ENCODE measurements around the gene NAPEPLD. TPM values are rescaled to one million over a fixed set of nuclear protein-coding genes. Genes with fewer than 3 reads are reported as not detected.

The NAPEPLD gene
- total RNA-seq, 2 donors from 2014 or later: 11.2 to 12.9 TPM

DNA sequence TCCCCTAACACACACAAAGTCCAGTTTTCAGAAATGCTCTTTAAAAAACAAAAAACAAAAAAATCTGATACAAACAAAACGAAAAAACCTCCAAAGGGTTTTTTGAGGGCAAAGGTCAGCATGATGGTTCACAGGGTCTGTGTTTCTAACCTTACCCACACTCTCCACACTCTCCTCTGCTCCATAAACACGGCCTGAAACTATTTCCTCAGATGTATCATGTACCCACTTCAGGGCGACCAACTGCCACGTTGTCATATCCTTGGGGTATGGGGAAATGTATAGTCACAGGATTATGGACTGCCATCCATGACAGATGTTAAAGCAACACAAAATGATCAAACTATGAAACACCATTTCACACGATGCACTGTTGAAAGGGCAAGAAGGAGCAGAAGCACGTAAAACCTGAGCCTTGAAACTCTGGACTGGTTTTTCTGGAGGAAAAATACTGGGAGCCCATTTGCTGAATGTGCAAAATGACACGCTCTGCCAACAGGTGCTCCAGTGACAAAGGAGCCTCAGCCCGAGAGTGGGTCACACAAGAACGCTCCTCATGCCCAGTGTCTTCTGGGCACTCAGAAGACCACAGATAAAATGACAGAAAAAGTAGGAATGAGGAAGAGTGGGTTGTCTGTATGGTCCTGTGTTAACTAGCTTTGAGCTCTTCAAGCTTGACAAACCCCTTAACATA is 15.8 kb downstream of the NAPEPLD start:
- intact Hi-C loops (cut with DNase I): no loop called here
- DNase-seq (no peak), ATAC-seq (no peak)
- Histone ChIP-seq H3K9me3 (no peaks in the 10 kb centered on the region), H3K27ac (no peak overlapping the region), H3K4me1 (peaks cover 19% of the 10 kb centered on the region), H3K4me3 (no peak overlapping the region), H3K36me3 (replicated peaks in 1 of 2; ENCODE audit: insufficient read depth in 1 of 2, low read depth in 2 of 2) (peaks cover 0 to under 1% of the 10 kb centered on the region in 2 donors), H3K27me3 (no peaks in the 10 kb centered on the region)
- TF ChIP-seq POLR2A (IDR thresholded peaks at IDR 0.05): no peak
- TF ChIP-seq, protein P1, sequence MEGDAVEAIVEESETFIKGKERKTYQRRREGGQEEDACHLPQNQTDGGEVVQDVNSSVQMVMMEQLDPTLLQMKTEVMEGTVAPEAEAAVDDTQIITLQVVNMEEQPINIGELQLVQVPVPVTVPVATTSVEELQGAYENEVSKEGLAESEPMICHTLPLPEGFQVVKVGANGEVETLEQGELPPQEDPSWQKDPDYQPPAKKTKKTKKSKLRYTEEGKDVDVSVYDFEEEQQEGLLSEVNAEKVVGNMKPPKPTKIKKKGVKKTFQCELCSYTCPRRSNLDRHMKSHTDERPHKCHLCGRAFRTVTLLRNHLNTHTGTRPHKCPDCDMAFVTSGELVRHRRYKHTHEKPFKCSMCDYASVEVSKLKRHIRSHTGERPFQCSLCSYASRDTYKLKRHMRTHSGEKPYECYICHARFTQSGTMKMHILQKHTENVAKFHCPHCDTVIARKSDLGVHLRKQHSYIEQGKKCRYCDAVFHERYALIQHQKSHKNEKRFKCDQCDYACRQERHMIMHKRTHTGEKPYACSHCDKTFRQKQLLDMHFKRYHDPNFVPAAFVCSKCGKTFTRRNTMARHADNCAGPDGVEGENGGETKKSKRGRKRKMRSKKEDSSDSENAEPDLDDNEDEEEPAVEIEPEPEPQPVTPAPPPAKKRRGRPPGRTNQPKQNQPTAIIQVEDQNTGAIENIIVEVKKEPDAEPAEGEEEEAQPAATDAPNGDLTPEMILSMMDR (IDR thresholded peaks at IDR 0.05): no peak
- 79 to 80% methylated on average over 9 of the region's 9 CpGs for WGBS, 2 donors

DNA sequence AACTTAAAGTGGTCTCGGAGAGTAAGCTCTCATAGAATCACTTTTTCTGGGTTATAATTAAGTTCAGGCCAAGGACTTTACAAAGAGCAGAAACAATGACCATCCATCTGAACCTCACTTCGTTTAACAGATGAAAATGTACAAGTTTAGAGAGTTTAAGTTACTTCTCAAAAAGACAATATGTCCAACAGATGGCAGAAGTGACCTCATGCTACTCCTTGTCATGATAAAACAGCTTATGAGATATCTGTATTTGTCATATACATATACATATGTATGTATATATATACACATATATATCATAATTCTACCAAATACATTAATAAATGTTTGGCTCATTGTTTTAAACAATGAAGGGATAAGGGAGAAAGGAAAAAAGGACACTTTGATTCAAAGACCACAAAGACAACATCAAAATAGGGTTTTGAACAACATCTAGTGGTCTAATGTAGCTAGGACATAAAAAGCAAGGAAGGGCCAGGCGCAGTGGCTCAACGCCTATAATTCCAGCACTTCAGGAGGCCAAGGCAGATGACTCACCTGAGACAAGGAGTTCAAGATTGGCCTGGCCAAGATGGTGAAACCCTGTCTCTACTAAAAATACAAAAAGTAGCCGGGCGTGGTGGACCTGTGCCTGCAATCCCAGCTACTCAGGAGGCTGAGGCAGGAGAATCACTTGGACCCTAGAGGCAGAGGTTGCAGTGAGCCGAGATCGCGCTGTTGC is 17.8 kb downstream of the NAPEPLD start:
- TF ChIP-seq, protein P1 (IDR thresholded peaks at IDR 0.05): no peak
- TF ChIP-seq POLR2A (IDR thresholded peaks at IDR 0.05): no peak
- peaks cover 0 to 2% of the 10 kb centered on the region in 2 donors for H3K36me3 ChIP-seq (replicated peaks in 1 of 2; ENCODE audit: insufficient read depth in 1 of 2, low read depth in 2 of 2)
- H3K4me3 ChIP-seq: no peak overlapping the region
- no peaks in the 10 kb centered on the region for H3K9me3 ChIP-seq
- peaks cover 19% of the 10 kb centered on the region for H3K4me1 ChIP-seq
- WGBS, 2 donors: 76 to 83% methylated on average over 9 of the region's 9 CpGs
- DNase-seq: no peak
- H3K27ac ChIP-seq: no peak overlapping the region
- no peaks in the 10 kb centered on the region for H3K27me3 ChIP-seq
- intact Hi-C loops (cut with DNase I): no loop called here
- ATAC-seq: no peak

DNA sequence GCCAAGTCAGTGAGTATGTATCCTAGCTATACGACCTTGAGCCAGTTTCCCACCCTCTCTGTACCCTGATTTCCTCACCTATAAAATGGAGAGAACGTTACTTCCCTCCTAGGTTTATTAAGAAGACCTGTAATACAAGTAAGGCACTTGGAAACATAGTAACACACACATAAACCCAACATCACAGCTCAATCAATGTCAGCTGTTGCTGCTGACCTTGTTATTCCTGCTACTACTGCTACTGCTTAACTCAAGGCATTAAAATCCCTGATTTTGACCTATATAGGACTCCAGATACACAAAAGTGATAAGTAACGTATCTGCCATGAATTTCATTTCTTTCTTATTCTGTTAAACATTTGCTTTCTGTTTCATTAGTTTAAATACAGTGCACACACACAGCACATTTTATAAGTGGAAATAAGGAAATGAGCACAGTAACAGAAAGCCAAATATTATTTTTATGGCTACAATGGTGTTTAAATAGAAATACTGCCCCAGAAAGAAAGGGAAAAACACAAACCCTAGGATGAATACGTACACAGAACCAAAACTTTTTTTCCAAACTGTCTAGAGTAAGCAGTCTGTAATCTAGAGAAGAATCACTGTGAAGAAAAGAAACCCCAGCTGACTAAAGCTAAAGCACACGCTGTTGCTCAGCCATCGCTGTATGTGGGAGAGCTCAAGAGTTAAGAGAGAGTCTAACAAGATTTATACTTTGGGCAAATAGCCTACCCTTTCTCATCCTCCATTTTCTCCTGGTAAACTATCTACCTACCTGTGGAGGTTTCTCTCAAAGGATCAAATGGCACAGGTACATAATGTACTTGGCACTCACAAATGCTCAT is 19.0 kb downstream of the NAPEPLD start:
- ATAC-seq (peak; percentile 35), DNase-seq (no peak)
- peaks cover 14% of the 10 kb centered on the region for H3K4me1 ChIP-seq
- H3K27ac ChIP-seq: peak overlapping the region in 1 of 4 donors; percentile 2
- no peak overlapping the region for H3K4me3 ChIP-seq
- H3K9me3 ChIP-seq: no peaks in the 10 kb centered on the region
- peaks cover 0 to 2% of the 10 kb centered on the region in 2 donors for H3K36me3 ChIP-seq (replicated peaks in 1 of 2; ENCODE audit: insufficient read depth in 1 of 2, low read depth in 2 of 2)
- H3K27me3 ChIP-seq: no peaks in the 10 kb centered on the region
- TF ChIP-seq, protein P1 (IDR thresholded peaks at IDR 0.05): no peak
- no peak for TF ChIP-seq POLR2A (IDR thresholded peaks at IDR 0.05)
- WGBS, 2 donors: 46 to 54% methylated on average over 6 of the region's 6 CpGs
- intact Hi-C loops (cut with DNase I): no loop called here

DNA sequence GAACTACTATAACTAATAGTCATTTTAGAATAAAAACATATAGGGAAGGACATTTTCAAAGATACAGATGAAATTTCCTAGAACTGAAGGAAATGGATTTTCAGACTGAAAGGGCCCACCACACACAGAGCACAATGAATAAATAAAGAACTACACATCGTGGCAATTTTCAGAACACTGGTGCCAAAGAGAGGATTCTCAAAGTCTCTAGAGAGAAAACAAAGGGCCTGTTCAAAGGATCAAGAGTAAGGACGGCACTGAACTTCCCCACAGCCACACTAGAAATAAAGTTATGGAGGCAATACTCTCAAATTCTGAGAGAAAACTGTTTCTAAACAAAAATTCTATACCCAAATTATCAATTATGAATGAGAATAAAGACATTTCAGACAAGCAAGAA is 21.9 kb downstream of the NAPEPLD start:
- 71 to 73% methylated on average over 2 of the region's 2 CpGs for WGBS, 2 donors
- Histone ChIP-seq H3K9me3 (no peaks in the 10 kb centered on the region), H3K36me3 (replicated peaks in 1 of 2; ENCODE audit: insufficient read depth in 1 of 2, low read depth in 2 of 2) (peaks cover 0 to 2% of the 10 kb centered on the region in 2 donors), H3K27ac (no peak overlapping the region), H3K4me3 (no peak overlapping the region), H3K4me1 (peaks cover 13% of the 10 kb centered on the region), H3K27me3 (no peaks in the 10 kb centered on the region)
- no peak for ATAC-seq
- intact Hi-C loops (cut with DNase I): no loop called here
- DNase-seq: no peak
- TF ChIP-seq, protein P1 (IDR thresholded peaks at IDR 0.05): no peak
- TF ChIP-seq POLR2A (IDR thresholded peaks at IDR 0.05): no peak
